AG04450 (cell line): ENCODE results near the gene GRIN1. TPM values are rescaled to one million over a fixed set of nuclear protein-coding genes. Genes with fewer than 3 reads are reported as not detected.

Experiments
- CTCF ChIA-PET: fragments of 300-600, 350-600 bp; formaldehyde crosslinking; extraction: SDS; loops from one replicate; lab custom pipeline; 2022; ENCODE audit warnings: antibody characterized with exemption, inconsistent platforms; lab: Charles Lee
- POLR2A ChIA-PET: fragments of 350-600 bp; formaldehyde crosslinking; extraction: SDS; loops from one replicate; lab custom pipeline; 2021; ENCODE audit warnings: antibody characterized with exemption, inconsistent platforms; lab: Yijun Ruan, JAX
- DNase-seq: peaks from one replicate; pipeline ENCODE4 v3.0.0-alpha.2; 2011; ENCODE audit warnings: low read depth, low spot score
- H3K27ac ChIP-seq: one replicate; pipeline ENCODE4 v1.5.1; 2012; ENCODE audit warnings: low read depth, low read length, control low read depth
- H3K27me3 ChIP-seq: one replicate; pipeline ENCODE4 v1.6.0; 2012; ENCODE audit warnings: low read length; ENCODE audit not compliant: control insufficient read depth, insufficient read depth
- H3K4me3 ChIP-seq: 2 replicates; pipeline ENCODE4 v1.5.1; 2011; ENCODE audit warnings: mild to moderate bottlenecking, low read depth, low read length, control low read depth
- H3K9me3 ChIP-seq: 2 replicates; pipeline ENCODE4 v1.5.1; 2012; ENCODE audit warnings: low read length; ENCODE audit not compliant: control insufficient read depth, insufficient read depth
- CTCF ChIP-seq: IDR thresholded peaks from 2 replicates; pipeline ENCODE4 v1.5.1; 2011; ENCODE audit warnings: low read depth, low read length, control low read depth, inconsistent platforms
- polyA plus RNA-seq: library from polyadenylated mRNA; depleted of rRNA; stranded (reverse); fragments of >200 nt; gene quantifications from 2 replicates; pipeline ENCODE4 v1.2.3, GENCODE V29; 2011

The GRIN1 gene
- polyA plus RNA-seq, 1 experiment = not detected

GRCh38 chr9:137199411-137200121, 60.6 kb downstream of the GRIN1 start:
- POLR2A ChIA-PET = interaction anchor here (0.6 to 2.4 kb wide), 4 partner anchors 10 to 68 kb away, joined by 3 to 13 read pairs (median 6); partner anchors contain the start of gene TUBB4B
- Histone ChIP-seq H3K27me3 (no peaks in the 10 kb centered on the region), H3K9me3 (no peaks in the 10 kb centered on the region; the same call in 1 of the 2 replicates), H3K27ac (no peak overlapping the region), H3K4me3 (peak overlapping the region; percentile 56)
- no peak for DNase-seq
- CTCF ChIA-PET = interaction anchor here (0.8 kb wide), 1 partner anchor 37 kb away, joined by 5 read pairs; no protein-coding TSS in a partner anchor
- TF ChIP-seq CTCF = no peak

GRCh38 chr9:137200311-137201204, 61.6 kb downstream of the GRIN1 start, which contains the start of gene TPRN:
TSS of gene TPRN (minus strand) at chr9:137200741. CDS start at chr9:137200711, 30 bp downstream.
- H3K4me3 ChIP-seq = peak within 1 kb of the TSS; percentile 77
- POLR2A ChIA-PET = interaction anchor here (0.5 to 1.8 kb wide), 12 partner anchors 12 to 326 kb away, joined by 3 to 38 read pairs (median 6); partner anchors contain the start of genes ANAPC2, MAN1B1, SSNA1 and TUBB4B
- no peaks in the 10 kb centered on the region; the same call in 1 of the 2 replicates for H3K9me3 ChIP-seq
- CTCF ChIA-PET = interaction anchor here (1.2 to 1.5 kb wide), 2 partner anchors 12 to 36 kb away, joined by 6 read pairs; partner anchors contain the start of genes ANAPC2 and SSNA1
- no peak for TF ChIP-seq CTCF
- H3K27me3 ChIP-seq = no peaks in the 10 kb centered on the region
- DNase-seq = peak; percentile 94
- H3K27ac ChIP-seq = no peak within 1 kb of the TSS

DNA sequence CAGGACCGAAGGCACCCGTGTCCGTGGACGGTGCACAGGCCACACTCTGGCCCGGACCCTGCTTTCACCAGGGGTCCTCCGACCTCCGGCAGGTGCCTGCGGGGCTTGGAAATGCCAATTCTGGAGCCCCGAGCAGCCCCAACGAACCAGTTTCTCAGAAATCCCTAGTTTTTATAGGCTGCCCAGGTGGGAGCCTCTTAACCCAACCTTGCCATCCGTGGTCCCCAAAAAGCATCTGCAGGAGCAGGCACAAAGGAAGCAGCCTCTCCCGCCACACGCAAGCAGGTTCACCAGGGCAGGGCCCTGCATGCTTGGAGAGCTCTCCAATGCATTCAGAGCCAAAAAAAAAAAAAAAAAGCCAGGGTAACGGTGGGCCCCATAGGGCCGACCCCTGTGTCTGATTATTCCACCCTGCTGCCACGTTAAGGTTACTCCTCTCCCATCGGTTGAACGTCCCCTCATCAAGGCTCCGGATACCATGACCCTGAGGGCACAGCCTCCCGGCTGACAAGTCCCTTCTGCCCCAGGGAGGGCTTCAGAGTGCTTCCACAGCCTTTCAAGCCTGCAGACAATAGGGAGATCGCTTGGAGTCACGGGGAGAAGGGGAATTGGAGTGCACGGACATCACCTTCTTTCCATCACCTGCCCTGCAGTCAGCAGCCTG, 62.4 kb downstream of the GRIN1 start:
- ChIA-PET POLR2A (interaction anchor here (0.5 to 1.8 kb wide), 12 partner anchors 12 to 326 kb away, joined by 3 to 38 read pairs (median 6); partner anchors contain the start of genes ANAPC2, MAN1B1, SSNA1 and TUBB4B), CTCF (interaction anchor here (1.2 to 1.5 kb wide), 2 partner anchors 12 to 35 kb away, joined by 6 read pairs; partner anchors contain the start of genes ANAPC2 and SSNA1)
- Histone ChIP-seq H3K27ac (no peak overlapping the region), H3K4me3 (peak overlapping the region; percentile 77), H3K27me3 (no peaks in the 10 kb centered on the region), H3K9me3 (no peaks in the 10 kb centered on the region; the same call in 1 of the 2 replicates)
- no peak for DNase-seq
- no peak for TF ChIP-seq CTCF

GRCh38 chr9:137202966-137203365, 64.0 kb downstream of the GRIN1 start:
- Histone ChIP-seq H3K27ac (no peak overlapping the region), H3K4me3 (no peak overlapping the region), H3K27me3 (no peaks in the 10 kb centered on the region), H3K9me3 (no peaks in the 10 kb centered on the region; the same call in 1 of the 2 replicates)
- TF ChIP-seq CTCF = no peak
- DNase-seq = no peak
- ChIA-PET CTCF (interaction anchor here (1.3 kb wide), 1 partner anchor 33 kb away, joined by 3 read pairs; no protein-coding TSS in a partner anchor), POLR2A (no interaction called here)
